A673 (cell line): ENCODE results near the gene ZNF503. TPM values are rescaled to one million over a fixed set of nuclear protein-coding genes. Genes with fewer than 3 reads are reported as not detected.

ENCODE experiments used
- BruUV-seq: library from RNA; stranded (reverse); fragments of 400-500 nt; replicated peaks from 2 replicates; lab custom pipeline; 2021; lab: Mats Ljungman, UMichigan
- CTCF ChIA-PET: fragments of 300-600 bp; sonication (Branson Sonifier 250); formaldehyde crosslinking; loops from one replicate; lab custom pipeline; 2022; ENCODE audit warnings: antibody characterized with exemption; lab: Charles Lee
- POLR2A ChIA-PET: fragments of 300-600 bp; sonication (Branson Sonifier 250); formaldehyde crosslinking; loops from one replicate; lab custom pipeline; 2022; ENCODE audit warnings: antibody characterized with exemption; ENCODE audit not compliant: low non-redundant PET; lab: Charles Lee
- DNase-seq: peaks from one replicate; pipeline ENCODE4 v3.0.0-alpha.2; 2015; ENCODE audit warnings: low spot score
- H3K27ac ChIP-seq: fragments of 200-600 bp; sonication (generic); 2 replicates; pipeline ENCODE4 v1.5.1; 2016; ENCODE audit warnings: mixed run types, low read depth, mild to moderate bottlenecking, mixed read lengths, antibody characterized with exemption, low read length; ENCODE audit not compliant: poor library complexity, severe bottlenecking
- H3K27me3 ChIP-seq: fragments of 200-600 bp; sonication (generic); replicated peaks from 2 replicates; pipeline ENCODE4 v1.6.1; 2017; ENCODE audit warnings: mixed run types, low read depth, mild to moderate bottlenecking, mixed read lengths, antibody characterized with exemption, low read length; ENCODE audit not compliant: insufficient read depth, poor library complexity
- H3K36me3 ChIP-seq: fragments of 200-600 bp; sonication (generic); 2 replicates; pipeline ENCODE4 v1.6.1; 2016; ENCODE audit warnings: mixed run types, mild to moderate bottlenecking, mixed read lengths, antibody characterized with exemption, low read length; ENCODE audit not compliant: insufficient read depth, poor library complexity, severe bottlenecking
- H3K4me1 ChIP-seq: fragments of 200-600 bp; sonication (generic); 2 replicates; pipeline ENCODE4 v1.6.1; 2017; ENCODE audit warnings: mixed run types, mild to moderate bottlenecking, mixed read lengths, antibody characterized with exemption, low read length; ENCODE audit not compliant: insufficient read depth, poor library complexity, severe bottlenecking
- H3K4me3 ChIP-seq: fragments of 200-600 bp; sonication (generic); 2 replicates; pipeline ENCODE4 v1.5.1; 2016; ENCODE audit warnings: low read depth, mixed run types, mild to moderate bottlenecking, mixed read lengths, low read length; ENCODE audit not compliant: poor library complexity, severe bottlenecking
- H3K9me3 ChIP-seq: fragments of 200-600 bp; sonication (generic); 2 replicates; pipeline ENCODE4 v1.6.1; 2016; ENCODE audit warnings: mixed run types, low read depth, mild to moderate bottlenecking, mixed read lengths, antibody characterized with exemption, low read length; ENCODE audit not compliant: poor library complexity, severe bottlenecking
- EZH2 ChIP-seq: fragments of 200-600 bp; sonication (generic); IDR thresholded peaks from 2 replicates; pipeline ENCODE4 v1.6.1; 2017; ENCODE audit warnings: borderline replicate concordance, low read depth, mild to moderate bottlenecking, mixed read lengths, antibody characterized with exemption, low read length; ENCODE audit not compliant: poor library complexity, severe bottlenecking
- intact Hi-C: fragments of 100-400 bp; cut with micrococcal nuclease; formaldehyde crosslinking; loops from one replicate; pipeline ENCODE4 v1.10.0; 2022; ENCODE audit not compliant: unreplicated experiment
- total RNA-seq: library from RNA; stranded (reverse); gene quantifications from 2 replicates; pipeline ENCODE4 v1.2.3, GENCODE V29; 2021
- TF ChIP-seq, protein P1 (sequence below): fragments of 300-800, 200-600 bp; sonication (generic); conservative IDR thresholded peaks from 2 replicates; pipeline ENCODE4 v1.5.1; 2017; ENCODE audit warnings: low read depth, mild to moderate bottlenecking, antibody characterized with exemption, low read length, moderate library complexity, mixed read lengths

The ZNF503 gene
- total RNA-seq, 1 experiment from 2014 or later = 1.2 TPM

DNA sequence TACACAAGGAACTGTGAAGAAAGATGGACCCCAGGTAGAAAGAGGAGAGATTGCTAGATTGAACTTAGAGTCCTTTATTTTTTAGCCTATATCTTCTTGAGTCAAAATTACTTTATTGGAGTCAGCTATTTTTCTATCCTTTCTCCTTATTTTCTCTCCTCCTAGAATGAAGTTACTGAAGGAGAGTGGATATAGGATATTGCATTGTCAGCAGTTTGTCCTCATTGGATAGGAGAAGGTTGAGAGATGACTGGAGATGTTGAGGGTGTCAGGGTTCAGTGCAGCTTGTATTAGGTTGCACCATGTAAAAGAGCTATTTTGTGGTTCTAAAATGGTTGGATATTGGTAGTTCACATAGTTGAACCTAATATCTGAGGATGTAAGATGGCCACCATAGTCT lies 35.3 kb upstream of the ZNF503 start:
- Histone ChIP-seq H3K4me1 (no peaks in the 10 kb centered on the region), H3K27me3 (peaks cover 56% of the 10 kb centered on the region), H3K9me3 (no peaks in the 10 kb centered on the region), H3K27ac (no peak overlapping the region), H3K4me3 (no peak overlapping the region), H3K36me3 (no peaks in the 10 kb centered on the region)
- TF ChIP-seq, protein P1, sequence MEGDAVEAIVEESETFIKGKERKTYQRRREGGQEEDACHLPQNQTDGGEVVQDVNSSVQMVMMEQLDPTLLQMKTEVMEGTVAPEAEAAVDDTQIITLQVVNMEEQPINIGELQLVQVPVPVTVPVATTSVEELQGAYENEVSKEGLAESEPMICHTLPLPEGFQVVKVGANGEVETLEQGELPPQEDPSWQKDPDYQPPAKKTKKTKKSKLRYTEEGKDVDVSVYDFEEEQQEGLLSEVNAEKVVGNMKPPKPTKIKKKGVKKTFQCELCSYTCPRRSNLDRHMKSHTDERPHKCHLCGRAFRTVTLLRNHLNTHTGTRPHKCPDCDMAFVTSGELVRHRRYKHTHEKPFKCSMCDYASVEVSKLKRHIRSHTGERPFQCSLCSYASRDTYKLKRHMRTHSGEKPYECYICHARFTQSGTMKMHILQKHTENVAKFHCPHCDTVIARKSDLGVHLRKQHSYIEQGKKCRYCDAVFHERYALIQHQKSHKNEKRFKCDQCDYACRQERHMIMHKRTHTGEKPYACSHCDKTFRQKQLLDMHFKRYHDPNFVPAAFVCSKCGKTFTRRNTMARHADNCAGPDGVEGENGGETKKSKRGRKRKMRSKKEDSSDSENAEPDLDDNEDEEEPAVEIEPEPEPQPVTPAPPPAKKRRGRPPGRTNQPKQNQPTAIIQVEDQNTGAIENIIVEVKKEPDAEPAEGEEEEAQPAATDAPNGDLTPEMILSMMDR = no peak
- DNase-seq = no peak
- BruUV-seq = no TSS peak
- ChIA-PET POLR2A (no interaction called here), CTCF (no interaction called here)
- intact Hi-C loops = no loop called here

DNA sequence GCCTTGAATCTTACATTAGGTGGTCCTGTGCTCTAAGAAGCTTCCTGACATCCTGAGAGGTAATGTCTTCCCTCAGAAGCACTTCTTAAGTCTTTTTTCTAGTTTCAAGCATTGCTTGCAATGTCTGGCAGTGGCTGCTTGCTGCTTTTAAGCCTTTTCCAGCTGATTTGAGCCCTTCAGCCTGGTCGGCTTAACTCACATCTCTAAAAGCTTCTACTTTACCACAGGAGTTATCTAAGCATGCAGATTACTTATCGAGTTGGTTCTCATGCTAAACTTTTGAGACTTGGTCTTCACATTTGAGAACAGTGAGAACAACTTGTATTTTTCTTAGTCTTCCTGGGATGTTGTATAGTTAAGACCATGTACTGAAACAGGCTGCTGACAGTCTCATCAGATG lies 33.7 kb upstream of the ZNF503 start:
- CTCF ChIA-PET = no interaction called here
- Histone ChIP-seq H3K4me3 (no peak overlapping the region), H3K4me1 (no peaks in the 10 kb centered on the region), H3K36me3 (no peaks in the 10 kb centered on the region), H3K9me3 (no peaks in the 10 kb centered on the region), H3K27me3 (peaks cover 68% of the 10 kb centered on the region), H3K27ac (no peak overlapping the region)
- intact Hi-C loops = no loop called here
- no peak for DNase-seq
- no TSS peak for BruUV-seq
- POLR2A ChIA-PET = interaction anchor here (0.6 kb wide), 1 partner anchor 597 kb away, joined by 3 read pairs; no protein-coding TSS in a partner anchor
- TF ChIP-seq EZH2 = no peak
- TF ChIP-seq, protein P1 = no peak

DNA sequence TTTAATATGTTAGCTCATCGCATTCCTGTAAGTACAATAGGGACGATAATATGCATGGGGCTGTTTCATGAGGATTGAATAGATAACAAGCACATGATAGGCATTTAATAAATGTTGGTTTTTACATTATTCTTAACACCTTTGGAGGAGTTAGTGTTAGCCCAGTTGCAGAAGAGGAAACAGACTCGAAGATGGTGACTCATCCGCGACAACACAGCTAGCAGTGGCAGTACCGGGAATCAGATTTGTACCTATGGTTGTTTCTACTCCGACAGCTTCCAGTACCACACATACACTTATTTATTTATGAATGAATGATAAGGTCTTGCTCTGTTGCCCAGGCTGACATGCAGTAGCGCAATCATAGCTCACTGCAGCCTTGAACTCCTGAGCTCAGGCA lies 32.7 kb upstream of the ZNF503 start:
- intact Hi-C loops = no loop called here
- BruUV-seq = no TSS peak
- Histone ChIP-seq H3K9me3 (no peaks in the 10 kb centered on the region), H3K4me1 (no peaks in the 10 kb centered on the region), H3K27ac (no peak overlapping the region), H3K36me3 (no peaks in the 10 kb centered on the region), H3K4me3 (no peak overlapping the region), H3K27me3 (peaks cover 68% of the 10 kb centered on the region)
- TF ChIP-seq, protein P1 = no peak
- no peak for TF ChIP-seq EZH2
- ChIA-PET POLR2A (no interaction called here), CTCF (no interaction called here)
- no peak for DNase-seq
